ENCODE results near the gene CBFB. TPM values are rescaled to one million over a fixed set of nuclear protein-coding genes. Genes with fewer than 3 reads are reported as not detected.

CBFB gene
- 35.7 and 36.1 TPM in 2 replicates for total RNA-seq

DNA sequence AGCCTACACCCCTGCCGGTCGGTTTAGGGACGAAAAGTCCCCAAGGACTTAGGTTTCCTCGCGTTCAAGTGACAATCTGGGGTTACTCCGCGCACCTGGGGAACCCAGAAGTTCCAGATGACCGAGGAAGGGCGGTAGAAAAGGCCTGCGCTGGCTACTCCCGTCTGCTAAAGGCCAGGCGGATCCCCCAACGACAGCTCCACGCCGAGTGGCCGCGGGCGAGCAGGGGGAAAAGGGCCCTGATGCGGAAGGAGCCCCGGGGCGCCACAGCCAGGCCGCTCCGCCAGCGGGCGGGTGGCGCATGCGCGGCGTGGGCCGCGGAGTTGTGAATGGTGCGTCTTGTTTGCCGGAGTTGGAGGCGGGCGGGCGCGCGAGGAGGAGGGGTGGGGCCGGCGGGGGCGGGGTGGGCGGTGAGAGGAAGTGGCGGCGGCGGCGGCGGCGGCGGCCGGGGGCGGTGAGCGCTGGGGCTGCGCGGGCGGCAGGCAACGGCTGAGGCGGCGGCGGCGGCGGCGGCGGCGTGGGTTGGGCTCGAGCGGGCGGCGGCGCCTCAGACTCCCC lies at the start of gene CBFB:
CBFB (plus strand) TSS at position 454 of the 558 bp plus-strand sequence. CDS start 259 bp downstream, outside the sequence.

GRCh38 chr16:66988197-66988788 lies 40.7 kb upstream of the CBFB start, which contains the start of gene CES4A:
Gene CES4A (plus strand): TSS chr16:66988589. CDS start chr16:66988773, 184 bp downstream.

GRCh38 chr16:67109407-67110135 lies 80.6 kb downstream of the CBFB start, which contains the start of gene PHAF1:
Gene PHAF1 (plus strand): TSS chr16:67109941. CDS start chr16:67110176, 235 bp downstream.

Other genes starting within 250 kb of the CBFB start
- gene TERB1, start 227.6 kb upstream of the CBFB start, total RNA-seq = not detected in 2 replicates
- gene NAE1, start 198.2 kb upstream of the CBFB start, total RNA-seq = 46.6 and 46.7 TPM in 2 replicates
- gene CA7, start 184.7 kb upstream of the CBFB start, total RNA-seq = not detected in 2 replicates
- 3.4 and 13.8 TPM in 2 replicates for gene PDP2, start 148.6 kb upstream of the CBFB start, total RNA-seq
- not detected in 2 replicates for gene CDH16, start 110.3 kb upstream of the CBFB start, total RNA-seq
- gene RRAD, start 103.6 kb upstream of the CBFB start, total RNA-seq = 0.49 TPM in 1 of 2 replicates, not detected in the other
- gene CIAO2B, start 94.7 kb upstream of the CBFB start, total RNA-seq = 94.9 and 95.1 TPM in 2 replicates
- gene CES2, start 93.6 kb upstream of the CBFB start, total RNA-seq = 25.3 and 30.5 TPM in 2 replicates
- under 0.01 TPM in 1 of 2 replicates, not detected in the other for gene CES3, start 67.9 kb upstream of the CBFB start, total RNA-seq
- 1.4 and 4.4 TPM in 2 replicates for gene CES4A, start 40.6 kb upstream of the CBFB start, total RNA-seq
- 11.6 and 13.3 TPM in 2 replicates for gene PHAF1, start 80.8 kb downstream of the CBFB start, total RNA-seq
- 44.9 and 54.3 TPM in 2 replicates for gene B3GNT9, start 121.8 kb downstream of the CBFB start, total RNA-seq
- 26.9 and 33.2 TPM in 2 replicates for gene TRADD, start 130.8 kb downstream of the CBFB start, total RNA-seq
- gene FBXL8, start 130.8 kb downstream of the CBFB start, total RNA-seq = 16.8 and 31.1 TPM in 2 replicates
- gene HSF4, start 135.6 kb downstream of the CBFB start, total RNA-seq = 5.8 and 18.1 TPM in 2 replicates
- 37.5 and 51.4 TPM in 2 replicates for gene NOL3, start 141.4 kb downstream of the CBFB start, total RNA-seq
- gene MATCAP1, start 154.8 kb downstream of the CBFB start, total RNA-seq = 17.5 and 17.8 TPM in 2 replicates
- 0.54 and 1.6 TPM in 2 replicates for gene EXOC3L1, start 161.0 kb downstream of the CBFB start, total RNA-seq
- gene E2F4, start 163.0 kb downstream of the CBFB start, total RNA-seq = 50.9 and 63.4 TPM in 2 replicates
- 0.36 and 0.49 TPM in 2 replicates for gene ELMO3, start 170.0 kb downstream of the CBFB start, total RNA-seq
- 40.3 and 49.1 TPM in 2 replicates for gene TMEM208, start 198.0 kb downstream of the CBFB start, total RNA-seq
- gene FHOD1, start 218.3 kb downstream of the CBFB start, total RNA-seq = 13.6 and 19.0 TPM in 2 replicates
- gene SLC9A5, start 219.8 kb downstream of the CBFB start, total RNA-seq = 0.18 and 0.32 TPM in 2 replicates

Data from cardiac atrium fibroblast (primary cell).